WTC11 (cell line): ENCODE data around the gene STUB1. TPM values are rescaled to one million over a fixed set of nuclear protein-coding genes. Genes with fewer than 3 reads are reported as not detected.

ENCODE experiments used
- ATAC-seq: fragments of 200-7000 bp; cut with Tn5 transposase; 2 replicates; pipeline ENCODE4 v1.10.0; 2021; ENCODE audit warnings: mild to moderate bottlenecking, moderate library complexity
- CTCF ChIA-PET: fragments of 300-600 bp; sonication (Branson Sonifier 250); formaldehyde crosslinking; loops from one replicate; lab custom pipeline; 2021; ENCODE audit warnings: antibody characterized with exemption; lab: Charles Lee
- POLR2A ChIA-PET: fragments of 350-600 bp; sonication (Branson Sonifier 250); formaldehyde crosslinking; loops from one replicate; lab custom pipeline; 2021; ENCODE audit warnings: antibody characterized with exemption; lab: Charles Lee
- DNase-seq: peaks from one replicate; pipeline ENCODE4 v3.0.0; 2021; ENCODE audit warnings: low spot score
- H3K27ac Mint-ChIP-seq: 2 replicates; pipeline ENCODE4 v1.8.0; 2021; ENCODE audit warnings: mixed read lengths
- H3K27me3 Mint-ChIP-seq: 2 replicates; pipeline ENCODE4 v1.8.0; 2021; ENCODE audit warnings: low read depth, mild to moderate bottlenecking, moderate library complexity, mixed read lengths
- H3K36me3 Mint-ChIP-seq: 2 replicates; pipeline ENCODE4 v1.8.0; 2021; ENCODE audit warnings: mixed read lengths
- H3K4me1 Mint-ChIP-seq: 2 replicates; pipeline ENCODE4 v1.8.0; 2022; ENCODE audit warnings: mixed read lengths
- H3K4me3 Mint-ChIP-seq: 2 replicates; pipeline ENCODE4 v1.8.0; 2021; ENCODE audit warnings: mild to moderate bottlenecking, moderate library complexity, mixed read lengths
- H3K9me3 Mint-ChIP-seq: 2 replicates; pipeline ENCODE4 v1.8.0; 2021; ENCODE audit warnings: mixed read lengths
- ATF1 ChIP-seq: sonication (generic); formaldehyde crosslinking; IDR thresholded peaks from 2 replicates; pipeline ENCODE4 v1.8.1; 2023; ENCODE audit warnings: mild to moderate bottlenecking, moderate library complexity, missing genetic modification reagents
- CREB1 ChIP-seq: sonication (generic); formaldehyde crosslinking; IDR thresholded peaks from 2 replicates; pipeline ENCODE4 v1.8.0; 2023; ENCODE audit warnings: mild to moderate bottlenecking, missing genetic modification reagents
- CREM ChIP-seq: sonication (generic); formaldehyde crosslinking; IDR thresholded peaks from 2 replicates; pipeline ENCODE4 v1.8.1; 2022; ENCODE audit warnings: mild to moderate bottlenecking, missing genetic modification reagents, moderate library complexity
- ESRRA ChIP-seq: sonication (generic); formaldehyde crosslinking; IDR thresholded peaks from 2 replicates; pipeline ENCODE4 v1.8.1; 2022; ENCODE audit warnings: mild to moderate bottlenecking, missing genetic modification reagents, borderline replicate concordance
- MYBL2 ChIP-seq: sonication (generic); formaldehyde crosslinking; IDR thresholded peaks from 2 replicates; pipeline ENCODE4 v1.8.1; 2023; ENCODE audit warnings: mild to moderate bottlenecking, moderate library complexity, missing genetic modification reagents
- RELA ChIP-seq: sonication (generic); formaldehyde crosslinking; IDR thresholded peaks from 2 replicates; pipeline ENCODE4 v1.8.1; 2022; ENCODE audit warnings: missing genetic modification reagents, mild to moderate bottlenecking, borderline replicate concordance
- ZNF121 ChIP-seq: sonication (generic); formaldehyde crosslinking; IDR thresholded peaks from 2 replicates; pipeline ENCODE4 v1.8.0; 2023; ENCODE audit warnings: missing genetic modification reagents
- ZNF263 ChIP-seq: sonication (generic); formaldehyde crosslinking; IDR thresholded peaks from 2 replicates; pipeline ENCODE4 v1.8.1; 2022; ENCODE audit warnings: low read depth, mild to moderate bottlenecking, moderate library complexity, missing genetic modification reagents
- ZNF416 ChIP-seq: fragments of 250-450 bp; sonication (Bioruptor Pico); IDR thresholded peaks from 2 replicates; pipeline ENCODE4 v1.9.0; 2021; ENCODE audit warnings: mild to moderate bottlenecking, inconsistent platforms
- ZNF423 ChIP-seq: fragments of 250-450 bp; sonication (Bioruptor Pico); IDR thresholded peaks from 2 replicates; pipeline ENCODE4 v2.1.2; 2022; ENCODE audit warnings: mild to moderate bottlenecking, moderate library complexity
- total RNA-seq: library from RNA; stranded (reverse); gene quantifications from 3 replicates; pipeline ENCODE4 v1.2.3, GENCODE V29; 2021
- TF ChIP-seq, protein P1 (sequence below): sonication (generic); formaldehyde crosslinking; IDR thresholded peaks from 2 replicates; pipeline ENCODE4 v1.8.0; 2023; ENCODE audit warnings: missing genetic modification reagents, mild to moderate bottlenecking, borderline replicate concordance
- TF ChIP-seq, protein P2 (sequence below): sonication (generic); formaldehyde crosslinking; IDR thresholded peaks from 2 replicates; pipeline ENCODE4 v1.8.0; 2022; ENCODE audit warnings: mild to moderate bottlenecking, missing genetic modification reagents
- TF ChIP-seq, protein P3 (sequence below): sonication (generic); formaldehyde crosslinking; IDR thresholded peaks from 2 replicates; pipeline ENCODE4 v1.8.1; 2023; ENCODE audit warnings: mild to moderate bottlenecking, moderate library complexity, missing genetic modification reagents
- TF ChIP-seq, protein P4 (sequence below): sonication (generic); formaldehyde crosslinking; IDR thresholded peaks from 2 replicates; pipeline ENCODE4 v1.8.1; 2022; ENCODE audit warnings: low read depth, mild to moderate bottlenecking, moderate library complexity, missing genetic modification reagents, borderline replicate concordance
- TF ChIP-seq, protein P5 (sequence below): sonication (generic); formaldehyde crosslinking; IDR thresholded peaks from 2 replicates; pipeline ENCODE4 v1.8.0; 2022; ENCODE audit warnings: mild to moderate bottlenecking, missing genetic modification reagents

STUB1 gene
- total RNA-seq, 1 experiment from 2014 or later, result 88.2 TPM

DNA sequence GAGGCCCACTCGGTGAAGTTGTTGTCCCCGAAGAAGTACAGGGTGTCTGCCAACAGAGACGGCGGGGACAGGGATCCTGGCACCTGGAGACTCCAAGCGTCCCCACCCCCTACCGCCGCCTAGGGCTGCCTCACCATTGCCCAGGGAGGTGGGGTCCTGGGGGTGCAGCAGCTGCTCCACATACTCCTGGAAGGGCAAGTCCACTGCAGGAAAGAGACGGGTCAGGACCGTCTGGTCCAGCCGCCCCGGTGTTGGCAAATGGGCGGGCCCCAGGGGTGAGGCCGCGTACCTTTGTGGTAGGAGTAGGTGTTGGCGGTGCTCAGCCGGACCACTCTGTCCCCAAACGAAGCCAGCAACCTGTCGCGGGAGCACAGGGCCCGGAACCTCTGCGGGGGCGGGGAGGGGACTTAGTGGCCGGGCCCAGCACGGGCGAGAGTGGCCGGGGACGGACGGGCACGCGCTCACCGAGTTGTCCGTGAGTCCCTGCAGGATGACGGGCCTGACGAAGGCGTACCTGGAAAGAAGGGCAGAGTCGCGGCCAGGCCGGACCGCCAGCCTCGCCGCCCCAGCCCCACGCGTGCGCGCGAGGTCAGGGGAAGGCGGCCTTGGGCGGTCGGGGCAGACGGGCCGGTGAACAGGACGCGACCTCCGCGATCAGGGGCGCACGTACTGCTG, 3.3 kb downstream of the STUB1 start:
- Mint-ChIP-seq H3K4me3 (peak overlapping the region; percentile 76), H3K9me3 (no peaks in the 10 kb centered on the region), H3K36me3 (peaks cover 25% of the 10 kb centered on the region), H3K4me1 (peaks cover 19% of the 10 kb centered on the region), H3K27me3 (no peaks in the 10 kb centered on the region), H3K27ac (no peak overlapping the region; the same call in 1 of the 2 replicates)
- DNase-seq (no peak), ATAC-seq (no peak)
- ChIA-PET CTCF (interaction anchor here (0.9 to 1.7 kb wide), 6 partner anchors 12 to 58 kb away, joined by 3 to 5 read pairs (median 3); partner anchors contain the start of genes ANTKMT, CIAO3 and RHOT2), POLR2A (interaction anchor here (1.1 to 1.6 kb wide), 2 partner anchors 10 to 12 kb away, joined by 4 to 6 read pairs; no protein-coding TSS in a partner anchor)
- TF ChIP-seq ESRRA (CRISPR knock-in tag), result 0 out of 2 replicates have a peak, but pooled peaks have one; percentile 1
- 0 out of 2 replicates have a peak, but pooled peaks have one; percentile 44 for TF ChIP-seq CREM
- 0 out of 2 replicates have a peak, but pooled peaks have one; percentile 36 for TF ChIP-seq ZNF121 (CRISPR knock-in tag)
- TF ChIP-seq, protein P1, sequence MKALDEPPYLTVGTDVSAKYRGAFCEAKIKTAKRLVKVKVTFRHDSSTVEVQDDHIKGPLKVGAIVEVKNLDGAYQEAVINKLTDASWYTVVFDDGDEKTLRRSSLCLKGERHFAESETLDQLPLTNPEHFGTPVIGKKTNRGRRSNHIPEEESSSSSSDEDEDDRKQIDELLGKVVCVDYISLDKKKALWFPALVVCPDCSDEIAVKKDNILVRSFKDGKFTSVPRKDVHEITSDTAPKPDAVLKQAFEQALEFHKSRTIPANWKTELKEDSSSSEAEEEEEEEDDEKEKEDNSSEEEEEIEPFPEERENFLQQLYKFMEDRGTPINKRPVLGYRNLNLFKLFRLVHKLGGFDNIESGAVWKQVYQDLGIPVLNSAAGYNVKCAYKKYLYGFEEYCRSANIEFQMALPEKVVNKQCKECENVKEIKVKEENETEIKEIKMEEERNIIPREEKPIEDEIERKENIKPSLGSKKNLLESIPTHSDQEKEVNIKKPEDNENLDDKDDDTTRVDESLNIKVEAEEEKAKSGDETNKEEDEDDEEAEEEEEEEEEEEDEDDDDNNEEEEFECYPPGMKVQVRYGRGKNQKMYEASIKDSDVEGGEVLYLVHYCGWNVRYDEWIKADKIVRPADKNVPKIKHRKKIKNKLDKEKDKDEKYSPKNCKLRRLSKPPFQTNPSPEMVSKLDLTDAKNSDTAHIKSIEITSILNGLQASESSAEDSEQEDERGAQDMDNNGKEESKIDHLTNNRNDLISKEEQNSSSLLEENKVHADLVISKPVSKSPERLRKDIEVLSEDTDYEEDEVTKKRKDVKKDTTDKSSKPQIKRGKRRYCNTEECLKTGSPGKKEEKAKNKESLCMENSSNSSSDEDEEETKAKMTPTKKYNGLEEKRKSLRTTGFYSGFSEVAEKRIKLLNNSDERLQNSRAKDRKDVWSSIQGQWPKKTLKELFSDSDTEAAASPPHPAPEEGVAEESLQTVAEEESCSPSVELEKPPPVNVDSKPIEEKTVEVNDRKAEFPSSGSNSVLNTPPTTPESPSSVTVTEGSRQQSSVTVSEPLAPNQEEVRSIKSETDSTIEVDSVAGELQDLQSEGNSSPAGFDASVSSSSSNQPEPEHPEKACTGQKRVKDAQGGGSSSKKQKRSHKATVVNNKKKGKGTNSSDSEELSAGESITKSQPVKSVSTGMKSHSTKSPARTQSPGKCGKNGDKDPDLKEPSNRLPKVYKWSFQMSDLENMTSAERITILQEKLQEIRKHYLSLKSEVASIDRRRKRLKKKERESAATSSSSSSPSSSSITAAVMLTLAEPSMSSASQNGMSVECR (CRISPR knock-in tag), result 0 out of 2 replicates have a peak, but pooled peaks have one; percentile 38
- 0 out of 2 replicates have a peak, but pooled peaks have one; percentile 18 for TF ChIP-seq ZNF263 (CRISPR knock-in tag)
- peak; percentile 71; the same call in 1 of the 2 replicates for TF ChIP-seq ATF1 (CRISPR knock-in tag)
- TF ChIP-seq, protein P2, sequence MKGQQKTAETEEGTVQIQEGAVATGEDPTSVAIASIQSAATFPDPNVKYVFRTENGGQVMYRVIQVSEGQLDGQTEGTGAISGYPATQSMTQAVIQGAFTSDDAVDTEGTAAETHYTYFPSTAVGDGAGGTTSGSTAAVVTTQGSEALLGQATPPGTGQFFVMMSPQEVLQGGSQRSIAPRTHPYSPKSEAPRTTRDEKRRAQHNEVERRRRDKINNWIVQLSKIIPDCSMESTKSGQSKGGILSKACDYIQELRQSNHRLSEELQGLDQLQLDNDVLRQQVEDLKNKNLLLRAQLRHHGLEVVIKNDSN (CRISPR knock-in tag), result no peak
- TF ChIP-seq, protein P3, sequence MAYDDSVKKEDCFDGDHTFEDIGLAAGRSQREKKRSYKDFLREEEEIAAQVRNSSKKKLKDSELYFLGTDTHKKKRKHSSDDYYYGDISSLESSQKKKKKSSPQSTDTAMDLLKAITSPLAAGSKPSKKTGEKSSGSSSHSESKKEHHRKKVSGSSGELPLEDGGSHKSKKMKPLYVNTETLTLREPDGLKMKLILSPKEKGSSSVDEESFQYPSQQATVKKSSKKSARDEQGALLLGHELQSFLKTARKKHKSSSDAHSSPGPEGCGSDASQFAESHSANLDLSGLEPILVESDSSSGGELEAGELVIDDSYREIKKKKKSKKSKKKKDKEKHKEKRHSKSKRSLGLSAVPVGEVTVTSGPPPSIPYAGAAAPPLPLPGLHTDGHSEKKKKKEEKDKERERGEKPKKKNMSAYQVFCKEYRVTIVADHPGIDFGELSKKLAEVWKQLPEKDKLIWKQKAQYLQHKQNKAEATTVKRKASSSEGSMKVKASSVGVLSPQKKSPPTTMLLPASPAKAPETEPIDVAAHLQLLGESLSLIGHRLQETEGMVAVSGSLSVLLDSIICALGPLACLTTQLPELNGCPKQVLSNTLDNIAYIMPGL (CRISPR knock-in tag), result peak; percentile 53; the same call in 1 of the 2 replicates
- 0 out of 2 replicates have a peak, but pooled peaks have one; percentile 13 for TF ChIP-seq MYBL2 (CRISPR knock-in tag)
- TF ChIP-seq CREB1 (CRISPR knock-in tag), result no peak

DNA sequence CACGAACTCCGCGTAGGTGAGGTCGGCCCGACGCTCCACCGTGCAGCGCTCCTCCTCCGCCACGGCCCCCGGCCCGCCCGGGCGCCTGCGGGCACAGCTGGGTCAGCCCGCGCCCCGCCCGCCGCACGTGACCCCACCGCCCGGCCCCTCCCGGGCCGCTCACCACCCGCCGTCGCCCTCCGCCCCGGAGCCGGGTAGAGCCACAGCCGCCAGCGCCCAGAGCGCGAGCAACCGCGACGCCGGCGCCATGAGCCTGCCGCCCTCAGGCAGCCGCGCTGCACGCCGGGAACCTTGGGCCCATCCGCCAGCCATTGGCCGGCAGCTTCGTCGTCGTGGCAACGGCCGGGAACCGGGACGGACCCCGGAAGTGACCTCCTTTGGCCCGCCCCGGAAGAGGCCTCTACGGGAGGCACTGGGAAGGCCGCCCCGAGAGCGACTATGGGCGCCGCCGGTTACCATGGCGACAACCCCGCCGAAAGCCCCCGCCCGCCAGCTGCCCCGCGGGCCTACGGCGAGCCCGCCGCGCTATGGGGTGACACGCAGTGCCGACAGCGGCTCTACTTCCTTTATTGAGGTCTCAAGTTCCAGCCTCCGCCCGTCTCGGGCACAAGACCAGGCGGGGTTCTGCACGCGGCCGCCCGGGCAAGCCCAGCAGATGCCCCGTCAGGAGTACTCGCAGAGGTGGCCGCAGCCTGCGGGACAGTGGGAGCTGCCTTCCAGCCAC, 4.0 kb downstream of the STUB1 start, which contains the start of gene JMJD8:
TSS of gene JMJD8 (minus strand) at position 264 of the 724 bp plus-strand sequence. CDS start at position 249, 15 bp downstream.
- POLR2A ChIA-PET, result interaction anchor here (1.6 kb wide), 1 partner anchor 11 kb away, joined by 6 read pairs; no protein-coding TSS in a partner anchor
- Mint-ChIP-seq H3K4me3 (peak within 1 kb of the TSS; percentile 76), H3K4me1 (peaks cover 19% of the 10 kb centered on the region), H3K27me3 (no peaks in the 10 kb centered on the region), H3K9me3 (no peaks in the 10 kb centered on the region), H3K36me3 (peaks cover 25% of the 10 kb centered on the region), H3K27ac (no peak within 1 kb of the TSS; the same call in 1 of the 2 replicates)
- peak; percentile 96 for DNase-seq
- ATAC-seq, result peak; percentile 49
- CTCF ChIA-PET, result interaction anchor here (0.6 to 1.7 kb wide), 6 partner anchors 11 to 110 kb away, joined by 3 to 5 read pairs (median 3); partner anchors contain the start of genes ANTKMT and RHOT2
- TF ChIP-seq RELA (CRISPR knock-in tag) (no peak), ZNF423 (CRISPR knock-in tag) (0 out of 2 replicates have a peak, but pooled peaks have one; percentile 21), ZNF416 (peak; percentile 77; the same call in 1 of the 2 replicates)
- TF ChIP-seq, protein P4, sequence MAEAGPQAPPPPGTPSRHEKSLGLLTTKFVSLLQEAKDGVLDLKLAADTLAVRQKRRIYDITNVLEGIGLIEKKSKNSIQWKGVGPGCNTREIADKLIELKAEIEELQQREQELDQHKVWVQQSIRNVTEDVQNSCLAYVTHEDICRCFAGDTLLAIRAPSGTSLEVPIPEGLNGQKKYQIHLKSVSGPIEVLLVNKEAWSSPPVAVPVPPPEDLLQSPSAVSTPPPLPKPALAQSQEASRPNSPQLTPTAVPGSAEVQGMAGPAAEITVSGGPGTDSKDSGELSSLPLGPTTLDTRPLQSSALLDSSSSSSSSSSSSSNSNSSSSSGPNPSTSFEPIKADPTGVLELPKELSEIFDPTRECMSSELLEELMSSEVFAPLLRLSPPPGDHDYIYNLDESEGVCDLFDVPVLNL (CRISPR knock-in tag), result no peak; the same call in 1 of the 2 replicates
- TF ChIP-seq, protein P2 (CRISPR knock-in tag), result no peak
- TF ChIP-seq, protein P1 (CRISPR knock-in tag), result no peak
- TF ChIP-seq, protein P5, sequence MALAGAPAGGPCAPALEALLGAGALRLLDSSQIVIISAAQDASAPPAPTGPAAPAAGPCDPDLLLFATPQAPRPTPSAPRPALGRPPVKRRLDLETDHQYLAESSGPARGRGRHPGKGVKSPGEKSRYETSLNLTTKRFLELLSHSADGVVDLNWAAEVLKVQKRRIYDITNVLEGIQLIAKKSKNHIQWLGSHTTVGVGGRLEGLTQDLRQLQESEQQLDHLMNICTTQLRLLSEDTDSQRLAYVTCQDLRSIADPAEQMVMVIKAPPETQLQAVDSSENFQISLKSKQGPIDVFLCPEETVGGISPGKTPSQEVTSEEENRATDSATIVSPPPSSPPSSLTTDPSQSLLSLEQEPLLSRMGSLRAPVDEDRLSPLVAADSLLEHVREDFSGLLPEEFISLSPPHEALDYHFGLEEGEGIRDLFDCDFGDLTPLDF, result no peak
